ENCODE measurements around the gene WFDC8.

GRCh38 chr20:45518282-45518681 lies 60.8 kb downstream of the WFDC8 start:
- no peak for TF ChIP-seq ARNTL (CRISPR knock-in tag; IDR thresholded peaks at IDR 0.05; ENCODE audit: borderline replicate concordance, low read depth)
- no peak for TF ChIP-seq PATZ1 (CRISPR knock-in tag; IDR thresholded peaks at IDR 0.05; ENCODE audit: borderline replicate concordance)
- TF ChIP-seq ISL1 (CRISPR knock-in tag; IDR thresholded peaks at IDR 0.05), result no peak
- no peak for TF ChIP-seq ZNF565 (CRISPR knock-in tag; conservative IDR thresholded peaks at IDR 0.05; ENCODE audit: low read depth)
- no peak for TF ChIP-seq ZC3H10 (CRISPR knock-in tag; IDR thresholded peaks at IDR 0.05)
- TF ChIP-seq OSR1 (CRISPR knock-in tag; IDR thresholded peaks at IDR 0.05), result no peak
- no peak for TF ChIP-seq CREB5 (CRISPR knock-in tag; IDR thresholded peaks at IDR 0.05; ENCODE audit: low read depth)
- no peak for TF ChIP-seq ZFP30 (CRISPR knock-in tag; IDR thresholded peaks at IDR 0.05)
- TF ChIP-seq TCF4 (CRISPR knock-in tag; IDR thresholded peaks at IDR 0.05; ENCODE audit: borderline replicate concordance), result no peak
- no peak for TF ChIP-seq CSRNP3 (CRISPR knock-in tag; IDR thresholded peaks at IDR 0.05)
- TF ChIP-seq RARB (CRISPR knock-in tag; IDR thresholded peaks at IDR 0.05), result no peak
- no peak for TF ChIP-seq GLIS3 (CRISPR knock-in tag; IDR thresholded peaks at IDR 0.05)
- no peak for TF ChIP-seq ESRRG (CRISPR knock-in tag; IDR thresholded peaks at IDR 0.05)
- TF ChIP-seq PPARA (CRISPR knock-in tag; IDR thresholded peaks at IDR 0.05; ENCODE audit: borderline replicate concordance), result no peak
